Sciatic nerve (tissue), 2 donors: ENCODE data around the gene RSRC1. TPM values are rescaled to one million over a fixed set of nuclear protein-coding genes. Genes with fewer than 3 reads are reported as not detected.
A peak's percentile ranks its signal among the peaks of the same experiment; 100 is the strongest.
"Not testable (repeated sequence)": the region's sequence is repeated elsewhere in the genome, so short reads cannot be mapped to it uniquely, and the experiment has no call there.

Source experiments
- ATAC-seq: fragments of 200-7000 bp; cut with Tn5 transposase; one replicate; pipeline ENCODE4 v1.9.1; 2020; ENCODE audit warnings: mild to moderate bottlenecking, moderate library complexity
- DNase-seq: peaks from one replicate; pipeline ENCODE4 v3.0.0-alpha.2; 2020; ENCODE audit warnings: low spot score
- intact Hi-C: fragments of 100-400 bp; cut with DNase I; formaldehyde crosslinking; loops from one replicate; pipeline ENCODE4 v1.14.2; 2022
- total RNA-seq: library from RNA; stranded (reverse); fragmentation: NEBNext Ultra II Directional; extraction: Animal tissue kit (Norgen Biotek cat#: 25700); gene quantifications from one replicate; pipeline ENCODE4 v1.2.1, GENCODE V29; 2021
- donor health status: DM: no; HTN: no; CAD: no.
- donor health status: DM: no; HTN: no; CAD: no.

Gene RSRC1
- 44.2 TPM for total RNA-seq

- intact Hi-C loops = no loop called here
- ATAC-seq = peak; percentile 77
These were observed at the start of gene RSRC1 for GRCh38 chr3:158109804-158110657. Gene RSRC1 (plus strand): TSS chr3:158110089. CDS start chr3:158122105, 12,016 bp downstream.

GRCh38 chr3:158065574-158065973, 44.3 kb upstream of the RSRC1 start:
- DNase-seq, intact Hi-C loops, ATAC-seq: not testable (repeated sequence)

More at GRCh38 chr3:158109804-158110657, at the start of gene RSRC1:
- peak; percentile 90 for DNase-seq

- DNase-seq (no peak), ATAC-seq (no peak)
- intact Hi-C loops = no loop called here
These were observed 37.1 kb upstream of the RSRC1 start for GRCh38 chr3:158072790-158073189.

- DNase-seq (no peak), ATAC-seq (no peak)
- intact Hi-C loops = no loop called here
These were observed 35.3 kb upstream of the RSRC1 start for GRCh38 chr3:158074591-158074990.

GRCh38 chr3:158079599-158079998, 30.3 kb upstream of the RSRC1 start:
- DNase-seq (no peak), ATAC-seq (no peak)
- intact Hi-C loops = no loop called here

GRCh38 chr3:158084651-158085050, 25.2 kb upstream of the RSRC1 start:
- ATAC-seq (no peak), DNase-seq (no peak)
- intact Hi-C loops = no loop called here

- DNase-seq = no peak
- no peak for ATAC-seq
- intact Hi-C loops = no loop called here
These were observed 24.5 kb upstream of the RSRC1 start for GRCh38 chr3:158085358-158085757.

- ATAC-seq = no peak
- DNase-seq = no peak
- intact Hi-C loops = no loop called here
These were observed 24.0 kb upstream of the RSRC1 start for GRCh38 chr3:158085931-158086330.

- intact Hi-C loops = no loop called here
- no peak for DNase-seq
These were observed 23.5 kb upstream of the RSRC1 start for GRCh38 chr3:158086361-158086760.

GRCh38 chr3:158086776-158087175, 23.1 kb upstream of the RSRC1 start:
- ATAC-seq (no peak), DNase-seq (no peak)
- intact Hi-C loops = no loop called here

More at GRCh38 chr3:158086361-158086760, 23.5 kb upstream of the RSRC1 start:
- ATAC-seq = no peak

- no peak for ATAC-seq
- DNase-seq = no peak
- intact Hi-C loops = no loop called here
These were observed 18.4 kb upstream of the RSRC1 start for GRCh38 chr3:158091531-158091930.

GRCh38 chr3:158093526-158093925, 16.4 kb upstream of the RSRC1 start:
- intact Hi-C loops = no loop called here
- no peak for ATAC-seq

GRCh38 chr3:158094235-158095110, 15.4 kb upstream of the RSRC1 start:
- peak; percentile 69 for DNase-seq
- intact Hi-C loops = no loop called here
- ATAC-seq = peak; percentile 89

More at GRCh38 chr3:158093526-158093925, 16.4 kb upstream of the RSRC1 start:
- DNase-seq = no peak

GRCh38 chr3:158095111-158095813, 14.6 kb upstream of the RSRC1 start:
- intact Hi-C loops = no loop called here
- ATAC-seq (peak; percentile 61), DNase-seq (peak; percentile 60)

- no peak for ATAC-seq
- intact Hi-C loops = no loop called here
These were observed 13.8 kb upstream of the RSRC1 start for GRCh38 chr3:158095814-158096704.

GRCh38 chr3:158097081-158097592, 12.8 kb upstream of the RSRC1 start:
- ATAC-seq (no peak), DNase-seq (no peak)
- intact Hi-C loops = no loop called here

More at GRCh38 chr3:158095814-158096704, 13.8 kb upstream of the RSRC1 start:
- no peak for DNase-seq

- intact Hi-C loops = no loop called here
- DNase-seq = peak; percentile 59
- ATAC-seq = peak; percentile 55
These were observed 12.1 kb upstream of the RSRC1 start for GRCh38 chr3:158097593-158098308.
